Measurements from ENCODE around the gene CDH11.

CDH11 gene

GRCh38 chr16:65024767-65025178 is 97.1 kb downstream of the CDH11 start:
- no peak for DNase-seq (ENCODE audit: extremely low spot score)
- CTCF ChIA-PET: no interaction called here
- TF ChIP-seq HDGF (IDR thresholded peaks at IDR 0.05; ENCODE audit: borderline replicate concordance): no peak
- no peak for TF ChIP-seq ELF4 (IDR thresholded peaks at IDR 0.05)
- TF ChIP-seq FOXA1 (IDR thresholded peaks at IDR 0.05): no peak
- TF ChIP-seq SP1 (IDR thresholded peaks at IDR 0.05): no peak
- POLR2A ChIA-PET: no interaction called here

DNA sequence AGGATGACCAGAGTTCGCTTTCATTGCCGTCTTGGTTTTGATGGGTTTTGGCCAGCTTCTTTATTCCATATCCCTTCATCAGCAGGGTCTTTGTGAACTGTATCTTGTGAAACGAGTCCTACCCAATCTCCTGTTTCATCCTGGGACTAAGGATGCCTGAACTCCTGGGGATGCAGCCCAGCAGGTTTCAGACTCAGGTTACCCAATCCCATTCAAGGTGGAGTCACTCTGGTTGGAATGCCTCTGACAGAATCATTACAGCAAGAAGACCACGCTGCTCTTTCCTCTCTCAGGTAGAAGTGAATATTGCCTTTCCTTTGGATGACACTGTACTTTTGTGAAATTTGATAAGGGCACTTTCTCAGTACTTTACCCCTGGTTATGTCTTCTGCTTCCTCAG is 98.1 kb downstream of the CDH11 start:
- ChIA-PET POLR2A (no interaction called here), CTCF (no interaction called here)
- TF ChIP-seq HDGF (IDR thresholded peaks at IDR 0.05; ENCODE audit: borderline replicate concordance) (no peak), ELF4 (IDR thresholded peaks at IDR 0.05) (no peak), FOXK2 (IDR thresholded peaks at IDR 0.05) (no peak), NFRKB (IDR thresholded peaks at IDR 0.05) (no peak), SUZ12 (IDR thresholded peaks at IDR 0.05) (no peak), BHLHE40 (IDR thresholded peaks at IDR 0.05; ENCODE audit: borderline replicate concordance) (no peak), SP1 (IDR thresholded peaks at IDR 0.05) (no peak), FOXA1 (IDR thresholded peaks at IDR 0.05) (no peak), CTBP1 (IDR thresholded peaks at IDR 0.05; ENCODE audit: borderline replicate concordance) (no peak), PKNOX1 (IDR thresholded peaks at IDR 0.05) (no peak), LEF1 (IDR thresholded peaks at IDR 0.05; ENCODE audit: borderline replicate concordance) (no peak), ARNT (IDR thresholded peaks at IDR 0.05) (no peak), ZNF384 (IDR thresholded peaks at IDR 0.05) (no peak), TARDBP (IDR thresholded peaks at IDR 0.05) (no peak), FOXM1 (IDR thresholded peaks at IDR 0.05; ENCODE audit: borderline replicate concordance) (no peak), L3MBTL2 (conservative IDR thresholded peaks at IDR 0.05) (no peak)
- DNase-seq (ENCODE audit: extremely low spot score): no peak

- CTCF ChIA-PET: interaction anchor here (0.6 kb wide), 1 partner anchor 68 kb away, joined by 3 read pairs; no protein-coding TSS in a partner anchor
- POLR2A ChIA-PET: no interaction called here
- DNase-seq (ENCODE audit: extremely low spot score): no peak
- no peak for TF ChIP-seq TARDBP (IDR thresholded peaks at IDR 0.05)
Observed at GRCh38 chr16:65021852-65022595, 99.8 kb downstream of the CDH11 start.

DNA sequence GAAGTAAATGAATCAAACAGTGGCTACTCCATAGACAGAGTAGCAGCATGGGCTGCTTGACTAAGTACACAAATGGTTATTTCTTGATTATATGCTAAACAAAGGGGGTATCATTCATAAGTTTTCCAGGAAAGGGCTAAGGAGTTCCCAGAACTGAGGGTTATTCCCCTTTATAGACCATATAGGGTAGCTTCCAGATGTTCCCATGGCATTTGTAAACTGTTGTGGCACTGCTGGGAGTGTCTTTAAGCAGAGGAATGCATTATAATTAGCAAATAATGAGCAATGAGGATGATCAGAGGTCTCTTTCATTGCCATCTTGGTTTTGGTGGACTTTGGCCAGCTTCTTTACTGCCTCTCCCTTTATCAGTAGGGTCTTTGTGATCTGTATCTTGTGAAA is 105.1 kb downstream of the CDH11 start:
- POLR2A ChIA-PET: interaction anchor here (0.6 kb wide), 1 partner anchor 1096 kb away, joined by 3 read pairs; no protein-coding TSS in a partner anchor

GRCh38 chr16:65015599-65015998 is 106.3 kb downstream of the CDH11 start:
- ChIA-PET CTCF (interaction anchor here (0.5 kb wide), 1 partner anchor 68 kb away, joined by 3 read pairs; no protein-coding TSS in a partner anchor), POLR2A (no interaction called here)
- no peak for TF ChIP-seq PKNOX1 (IDR thresholded peaks at IDR 0.05)
- DNase-seq (ENCODE audit: extremely low spot score): no peak

More for the DNA sequence above, 105.1 kb downstream of the CDH11 start:
- CTCF ChIA-PET: no interaction called here
- TF ChIP-seq BHLHE40 (IDR thresholded peaks at IDR 0.05; ENCODE audit: borderline replicate concordance): no peak
- TF ChIP-seq NFRKB (IDR thresholded peaks at IDR 0.05): no peak
- TF ChIP-seq SUZ12 (IDR thresholded peaks at IDR 0.05): no peak
- TF ChIP-seq PKNOX1 (IDR thresholded peaks at IDR 0.05): no peak
- TF ChIP-seq ZNF384 (IDR thresholded peaks at IDR 0.05): no peak
- TF ChIP-seq LEF1 (IDR thresholded peaks at IDR 0.05; ENCODE audit: borderline replicate concordance): no peak
- TF ChIP-seq FOXM1 (IDR thresholded peaks at IDR 0.05; ENCODE audit: borderline replicate concordance): no peak
- no peak for TF ChIP-seq HDGF (IDR thresholded peaks at IDR 0.05; ENCODE audit: borderline replicate concordance)
- TF ChIP-seq SP1 (IDR thresholded peaks at IDR 0.05): no peak
- TF ChIP-seq ELF4 (IDR thresholded peaks at IDR 0.05): no peak
- no peak for TF ChIP-seq L3MBTL2 (conservative IDR thresholded peaks at IDR 0.05)
- no peak for TF ChIP-seq CTBP1 (IDR thresholded peaks at IDR 0.05; ENCODE audit: borderline replicate concordance)
- DNase-seq (ENCODE audit: extremely low spot score): no peak

DNA sequence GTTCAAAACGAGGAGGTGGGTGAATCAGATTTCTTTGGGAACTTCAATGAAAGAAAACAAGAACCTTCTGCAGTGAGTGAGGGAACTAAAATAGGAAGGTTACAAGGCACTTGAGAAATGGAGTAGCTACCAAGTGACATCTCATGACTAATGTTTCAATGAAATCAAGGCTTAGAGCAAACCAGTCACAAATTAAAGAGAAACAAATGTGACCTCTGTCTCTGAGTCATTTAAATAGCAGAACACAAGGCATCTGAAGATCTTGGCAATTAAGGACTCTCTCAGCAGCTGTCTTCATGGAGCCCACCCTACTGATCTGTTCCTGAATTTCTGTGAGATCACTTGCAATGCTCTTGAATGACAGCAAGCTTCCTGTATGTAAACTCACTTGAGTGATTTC is 109.5 kb downstream of the CDH11 start:
- POLR2A ChIA-PET: no interaction called here
- CTCF ChIA-PET: no interaction called here
- TF ChIP-seq TARDBP (IDR thresholded peaks at IDR 0.05): no peak
- TF ChIP-seq FOXA1 (IDR thresholded peaks at IDR 0.05): no peak
- TF ChIP-seq ELF4 (IDR thresholded peaks at IDR 0.05): no peak
- no peak for TF ChIP-seq FOXM1 (IDR thresholded peaks at IDR 0.05; ENCODE audit: borderline replicate concordance)
- TF ChIP-seq NFRKB (IDR thresholded peaks at IDR 0.05): no peak
- TF ChIP-seq ZNF384 (IDR thresholded peaks at IDR 0.05): no peak
- no peak for DNase-seq (ENCODE audit: extremely low spot score)

DNA sequence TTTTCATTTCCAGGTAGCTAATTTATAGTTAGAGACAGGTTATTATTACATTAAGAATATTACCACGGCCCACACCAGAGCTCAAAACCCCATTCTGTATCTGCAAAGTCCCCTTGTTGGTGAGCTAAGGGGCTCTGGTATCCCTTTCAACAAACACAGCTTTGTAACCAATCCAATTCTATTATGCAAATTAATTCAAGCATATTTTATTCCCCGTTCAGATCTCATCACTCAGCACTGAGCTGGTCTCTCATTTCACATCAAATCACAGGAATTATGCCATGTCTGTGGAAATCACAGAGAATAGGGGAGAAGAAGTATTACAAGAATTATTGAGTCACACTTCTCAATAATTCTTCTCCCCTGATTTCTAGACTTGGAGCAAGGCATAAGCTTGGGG is 111.7 kb downstream of the CDH11 start:
- ChIA-PET CTCF (no interaction called here), POLR2A (no interaction called here)
- DNase-seq (ENCODE audit: extremely low spot score): no peak
- TF ChIP-seq LEF1 (IDR thresholded peaks at IDR 0.05; ENCODE audit: borderline replicate concordance) (no peak), NFRKB (IDR thresholded peaks at IDR 0.05) (no peak), HDGF (IDR thresholded peaks at IDR 0.05; ENCODE audit: borderline replicate concordance) (no peak), PKNOX1 (IDR thresholded peaks at IDR 0.05) (no peak), BHLHE40 (IDR thresholded peaks at IDR 0.05; ENCODE audit: borderline replicate concordance) (no peak)

Measured in HEK293T (cell line).